Stimulated activated naive CD8-positive, alpha-beta T cell treated with anti-CD3 and anti-CD28 coated beads, Interleukin-15, amount 100 ng/mL, for 72 hours (primary cell): ENCODE results near the gene TIAM1.

ENCODE experiments used
- ATAC-seq: fragments of 150-1000 bp; cut with Tn5 transposase; 2 replicates; pipeline ENCODE4 v1.10.0; 2021; ENCODE audit warnings: mild to moderate bottlenecking, moderate library complexity
- DNase-seq, 2 donors: peaks; one replicate each; pipeline ENCODE4 v3.0.0; 2021 to 2022
- H3K27ac Mint-ChIP-seq, 2 donors: one replicate each; pipeline ENCODE4 v1.8.0; 2022; ENCODE audit warnings: mild to moderate bottlenecking in 2 of 2, mixed read lengths in 2 of 2, moderate library complexity in 2 of 2
- H3K27me3 Mint-ChIP-seq: one replicate; pipeline ENCODE4 v1.8.0; 2022; ENCODE audit warnings: mixed read lengths
- H3K4me1 Mint-ChIP-seq: one replicate; pipeline ENCODE4 v1.8.0; 2022; ENCODE audit warnings: mild to moderate bottlenecking, mixed read lengths
- H3K4me3 Mint-ChIP-seq, 2 donors: one replicate each; pipeline ENCODE4 v1.8.0; 2022; ENCODE audit warnings: mild to moderate bottlenecking in 2 of 2, mixed read lengths in 2 of 2, moderate library complexity in 1 of 2
- H3K9me3 Mint-ChIP-seq, 2 donors: one replicate each; pipeline ENCODE4 v1.8.0; 2022; ENCODE audit warnings: mixed read lengths in 2 of 2

TIAM1 gene

DNA sequence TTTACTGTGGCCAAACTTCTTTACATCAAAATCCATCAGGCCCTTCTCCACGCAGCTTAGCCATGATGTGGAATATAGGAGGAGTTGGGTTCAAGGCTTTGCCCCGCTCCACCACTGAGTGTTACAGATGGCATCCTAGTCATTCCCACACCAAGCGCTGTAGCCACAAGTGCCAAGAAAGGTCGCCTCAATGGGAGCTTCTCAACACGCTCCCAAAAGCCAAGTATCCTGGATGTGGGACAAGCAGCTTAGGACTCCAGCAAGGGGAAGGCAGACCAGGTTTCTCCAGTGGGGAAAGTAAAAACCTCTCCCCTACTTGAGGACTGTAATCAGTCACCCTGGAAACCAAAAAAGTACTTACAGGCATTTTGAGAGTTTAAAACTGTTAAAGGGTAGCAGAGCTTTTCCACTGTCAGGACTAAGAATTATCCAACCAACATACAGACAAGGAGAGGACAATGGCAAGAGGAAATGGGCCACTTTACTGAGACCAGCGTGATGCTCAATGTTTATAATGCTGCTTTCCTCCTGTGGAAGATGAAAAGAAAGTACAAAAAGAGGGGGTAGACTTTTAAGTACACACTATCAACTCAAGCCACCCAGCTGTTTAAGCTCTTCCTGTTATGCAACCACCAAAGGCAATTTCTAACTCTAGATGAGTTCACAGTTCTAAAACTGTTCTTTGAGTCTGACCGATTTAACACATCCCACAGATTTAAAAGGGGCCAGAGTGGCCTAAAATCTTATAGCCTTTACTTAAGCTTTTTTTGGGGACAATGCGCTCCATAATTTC, 185.1 kb downstream of the TIAM1 start:
- Mint-ChIP-seq H3K27me3 (no peaks in the 10 kb centered on the region), H3K9me3 (peaks cover 0 to 4% of the 10 kb centered on the region in 2 donors), H3K4me1 (peaks cover 53% of the 10 kb centered on the region), H3K27ac (peak overlapping the region; percentile 37 to 83), H3K4me3 (peak overlapping the region; percentile 27 to 70)
- DNase-seq (no peak), ATAC-seq (peak; percentile 80)

DNA sequence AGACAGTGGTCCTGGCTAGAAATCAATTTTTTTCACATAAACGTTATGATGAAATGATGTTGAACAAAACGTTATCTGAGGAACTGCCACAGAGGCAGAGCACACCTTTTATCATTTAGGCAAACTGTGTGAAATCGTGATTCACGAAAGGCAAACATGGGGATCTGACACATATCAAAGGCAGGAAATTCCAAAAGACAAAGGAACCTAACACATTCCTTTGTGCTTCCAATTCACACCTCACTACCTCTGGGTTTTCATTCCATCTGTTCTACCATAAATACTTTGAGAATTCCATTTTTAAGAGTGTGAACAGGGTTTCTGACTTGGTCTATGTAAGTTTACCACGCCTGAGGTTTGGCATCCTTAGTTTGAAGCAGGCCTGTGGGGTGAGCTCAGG, 186.3 kb downstream of the TIAM1 start:
- Mint-ChIP-seq H3K9me3 (peaks cover 0 to 4% of the 10 kb centered on the region in 2 donors), H3K27ac (no peak overlapping the region), H3K27me3 (no peaks in the 10 kb centered on the region), H3K4me3 (no peak overlapping the region), H3K4me1 (peaks cover 41% of the 10 kb centered on the region)
- DNase-seq = no peak
- no peak for ATAC-seq

GRCh38 chr21:31156662-31157061, 187.4 kb downstream of the TIAM1 start:
- no peak overlapping the region for H3K4me3 Mint-ChIP-seq
- ATAC-seq (no peak), DNase-seq (no peak)
- H3K27me3 Mint-ChIP-seq = no peaks in the 10 kb centered on the region
- H3K4me1 Mint-ChIP-seq = peaks cover 30% of the 10 kb centered on the region
- no peak overlapping the region for H3K27ac Mint-ChIP-seq
- H3K9me3 Mint-ChIP-seq = peaks cover 0 to 4% of the 10 kb centered on the region in 2 donors

DNA sequence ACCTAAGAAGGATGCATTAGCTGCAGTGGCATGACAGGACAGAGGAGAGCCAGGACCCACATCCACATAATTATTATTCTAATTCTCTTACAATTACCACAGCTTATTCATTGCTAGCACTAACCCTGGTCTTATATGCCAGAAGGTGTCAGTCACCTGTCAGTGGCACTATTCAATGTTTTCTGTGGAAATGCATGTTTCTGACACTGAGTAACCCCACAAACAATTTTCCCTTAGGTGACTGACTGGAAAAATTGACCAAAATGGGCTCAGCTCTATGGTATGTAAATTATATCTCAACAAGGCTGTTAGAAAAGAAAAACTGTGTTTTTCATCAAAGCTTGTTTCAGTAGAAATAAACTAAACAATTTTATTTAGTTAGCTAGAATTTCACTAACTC, 187.9 kb downstream of the TIAM1 start:
- H3K9me3 Mint-ChIP-seq = peaks cover 0 to 4% of the 10 kb centered on the region in 2 donors
- ATAC-seq (no peak), DNase-seq (no peak)
- no peak overlapping the region for H3K4me3 Mint-ChIP-seq
- peaks cover 25% of the 10 kb centered on the region for H3K4me1 Mint-ChIP-seq
- H3K27ac Mint-ChIP-seq = no peak overlapping the region
- H3K27me3 Mint-ChIP-seq = no peaks in the 10 kb centered on the region

GRCh38 chr21:31151156-31152045, 192.7 kb downstream of the TIAM1 start:
- no peaks in the 10 kb centered on the region for H3K27me3 Mint-ChIP-seq
- H3K4me1 Mint-ChIP-seq = peaks cover 17% of the 10 kb centered on the region
- H3K4me3 Mint-ChIP-seq = no peak overlapping the region
- DNase-seq (no peak), ATAC-seq (no peak)
- H3K27ac Mint-ChIP-seq = peak overlapping the region in 1 of 2 donors; percentile 36
- H3K9me3 Mint-ChIP-seq = peaks cover 0 to 12% of the 10 kb centered on the region in 2 donors

DNA sequence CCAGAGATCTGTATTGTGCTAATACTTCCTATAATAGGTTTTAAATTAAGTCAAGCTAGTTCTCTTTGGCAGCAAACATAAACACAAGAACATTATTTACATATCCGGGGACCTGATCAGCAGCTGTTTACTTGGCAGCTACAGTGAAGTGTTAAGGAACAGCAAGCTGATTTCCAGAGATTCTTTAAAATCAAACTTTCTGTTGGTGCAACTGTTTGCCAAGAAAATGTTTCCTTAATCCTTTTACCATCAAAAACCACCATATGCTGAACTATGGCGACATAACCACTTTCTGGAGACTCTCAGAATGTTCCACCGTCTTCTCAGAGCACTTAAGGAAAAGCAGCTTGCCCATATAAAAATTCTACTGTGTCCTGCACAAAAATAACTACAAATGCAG, 198.8 kb downstream of the TIAM1 start:
- H3K9me3 Mint-ChIP-seq = peaks cover 0 to 8% of the 10 kb centered on the region in 2 donors
- DNase-seq (no peak), ATAC-seq (no peak)
- no peaks in the 10 kb centered on the region for H3K27me3 Mint-ChIP-seq
- H3K27ac Mint-ChIP-seq = no peak overlapping the region
- H3K4me1 Mint-ChIP-seq = peaks cover 28% of the 10 kb centered on the region
- H3K4me3 Mint-ChIP-seq = no peak overlapping the region

DNA sequence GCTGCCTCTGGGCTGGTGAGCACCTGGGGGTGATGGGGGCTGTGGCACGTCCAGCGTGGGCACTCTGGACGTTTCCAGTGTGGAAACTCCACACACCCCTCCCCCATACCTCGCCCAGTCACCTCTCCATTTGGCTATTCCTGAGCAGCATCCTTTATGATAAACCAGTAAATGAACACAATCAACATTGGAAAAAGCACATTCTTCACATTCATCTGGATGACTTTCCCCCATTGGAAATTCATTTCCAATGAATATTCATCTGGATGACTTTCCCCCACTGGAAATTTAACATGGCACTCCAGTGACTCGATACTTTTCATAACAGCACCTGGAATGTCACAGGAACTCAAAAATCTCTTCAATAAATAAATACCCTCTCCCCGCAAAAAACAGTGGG, 201.0 kb downstream of the TIAM1 start:
- Mint-ChIP-seq H3K4me3 (no peak overlapping the region), H3K4me1 (peaks cover 23% of the 10 kb centered on the region), H3K27ac (no peak overlapping the region), H3K27me3 (no peaks in the 10 kb centered on the region), H3K9me3 (no peaks in the 10 kb centered on the region)
- DNase-seq = no peak
- ATAC-seq = no peak

GRCh38 chr21:31142600-31142999, 201.5 kb downstream of the TIAM1 start:
- H3K27me3 Mint-ChIP-seq = no peaks in the 10 kb centered on the region
- no peak overlapping the region for H3K4me3 Mint-ChIP-seq
- peaks cover 20% of the 10 kb centered on the region for H3K4me1 Mint-ChIP-seq
- H3K9me3 Mint-ChIP-seq = no peaks in the 10 kb centered on the region
- DNase-seq (no peak), ATAC-seq (peak; percentile 80)
- no peak overlapping the region for H3K27ac Mint-ChIP-seq

GRCh38 chr21:31141389-31142000, 202.6 kb downstream of the TIAM1 start:
- no peak overlapping the region for H3K4me3 Mint-ChIP-seq
- ATAC-seq (no peak), DNase-seq (no peak)
- H3K9me3 Mint-ChIP-seq = no peaks in the 10 kb centered on the region
- H3K27me3 Mint-ChIP-seq = no peaks in the 10 kb centered on the region
- H3K4me1 Mint-ChIP-seq = peaks cover 11% of the 10 kb centered on the region
- no peak overlapping the region for H3K27ac Mint-ChIP-seq

DNA sequence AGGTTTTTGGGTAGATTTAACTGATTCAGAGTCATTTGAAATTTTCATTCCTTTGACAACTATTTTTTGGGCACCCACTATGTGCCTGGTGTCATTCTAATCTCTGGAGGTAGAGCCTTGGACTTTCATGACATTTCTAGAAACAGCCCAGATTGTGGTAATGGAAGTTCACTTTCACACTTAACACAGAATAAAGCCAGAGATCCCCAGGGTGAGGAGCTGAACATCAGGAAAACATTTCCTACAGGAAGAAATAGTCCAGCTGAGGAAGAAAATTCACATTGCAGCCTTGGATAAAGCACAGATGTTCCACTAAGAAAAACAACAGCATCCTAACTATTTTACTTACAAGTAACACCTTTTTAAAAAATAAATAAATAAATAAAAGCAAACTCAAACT, 203.4 kb downstream of the TIAM1 start:
- no peak for ATAC-seq
- no peaks in the 10 kb centered on the region for H3K27me3 Mint-ChIP-seq
- DNase-seq = no peak
- peaks cover 15% of the 10 kb centered on the region for H3K4me1 Mint-ChIP-seq
- H3K4me3 Mint-ChIP-seq = no peak overlapping the region
- H3K27ac Mint-ChIP-seq = no peak overlapping the region
- H3K9me3 Mint-ChIP-seq = no peaks in the 10 kb centered on the region

GRCh38 chr21:31140025-31140424, 204.0 kb downstream of the TIAM1 start:
- Mint-ChIP-seq H3K9me3 (no peaks in the 10 kb centered on the region), H3K27me3 (no peaks in the 10 kb centered on the region), H3K27ac (no peak overlapping the region), H3K4me1 (peaks cover 18% of the 10 kb centered on the region), H3K4me3 (no peak overlapping the region)
- ATAC-seq = no peak
- DNase-seq = no peak

DNA sequence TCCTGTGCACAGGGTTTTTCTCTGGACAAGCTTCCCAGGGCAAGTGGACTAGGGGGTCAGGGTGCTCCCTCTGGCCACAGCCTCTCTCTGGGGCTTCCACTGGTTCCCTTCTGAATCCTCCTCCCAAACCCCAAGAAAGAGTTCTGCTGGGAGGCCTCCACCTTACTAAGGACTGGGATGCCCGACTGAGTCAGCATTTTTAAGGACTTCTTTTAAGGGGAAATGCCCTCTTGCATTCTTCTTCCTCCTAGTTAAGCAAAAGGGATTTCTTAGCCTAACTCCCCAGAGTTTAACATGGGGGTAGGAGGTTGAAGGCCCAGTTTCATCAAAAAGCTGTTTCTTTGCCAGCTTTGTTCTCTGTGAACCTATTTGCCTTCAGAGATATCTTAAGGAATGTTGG, 206.1 kb downstream of the TIAM1 start:
- no peaks in the 10 kb centered on the region for H3K27me3 Mint-ChIP-seq
- no peak overlapping the region for H3K4me3 Mint-ChIP-seq
- H3K27ac Mint-ChIP-seq = no peak overlapping the region
- DNase-seq (no peak), ATAC-seq (no peak)
- H3K9me3 Mint-ChIP-seq = no peaks in the 10 kb centered on the region
- H3K4me1 Mint-ChIP-seq = peaks cover 38% of the 10 kb centered on the region

GRCh38 chr21:31136891-31137290, 207.2 kb downstream of the TIAM1 start:
- Mint-ChIP-seq H3K4me3 (no peak overlapping the region), H3K27ac (no peak overlapping the region), H3K4me1 (peaks cover 40% of the 10 kb centered on the region), H3K9me3 (no peaks in the 10 kb centered on the region), H3K27me3 (no peaks in the 10 kb centered on the region)
- ATAC-seq (no peak), DNase-seq (no peak)

DNA sequence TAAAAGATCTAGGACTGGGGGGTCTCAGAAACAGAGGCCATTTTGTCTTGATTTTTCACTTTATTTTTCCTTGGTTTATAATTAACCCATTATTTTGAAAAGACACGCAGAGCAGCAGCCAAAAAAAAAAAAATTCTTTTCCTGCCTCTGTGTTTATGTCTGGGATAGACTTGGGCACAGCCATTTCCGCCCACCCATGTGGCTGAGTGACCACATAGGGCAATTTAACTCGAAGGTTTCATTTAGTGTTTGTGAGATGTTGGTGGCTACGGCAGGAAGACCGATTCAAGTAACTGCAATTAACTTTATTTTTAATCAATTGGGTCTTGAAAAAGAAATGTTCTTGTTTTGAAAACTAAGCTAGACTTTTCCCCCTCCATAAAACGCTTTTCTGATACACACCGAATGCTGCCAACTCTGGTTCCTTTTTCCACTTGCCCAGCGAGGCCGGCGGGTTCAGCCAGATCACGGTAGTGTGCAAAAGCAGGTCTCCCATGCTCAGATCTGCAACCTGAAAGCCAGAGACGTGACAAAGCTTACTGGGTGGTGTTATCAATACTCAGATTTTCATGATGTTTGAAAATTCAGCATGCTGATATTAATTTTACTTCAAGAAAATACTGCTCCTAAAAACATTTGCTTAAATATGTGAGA, 208.4 kb downstream of the TIAM1 start:
- Mint-ChIP-seq H3K4me3 (no peak overlapping the region), H3K27me3 (no peaks in the 10 kb centered on the region), H3K27ac (no peak overlapping the region), H3K4me1 (peaks cover 50% of the 10 kb centered on the region), H3K9me3 (no peaks in the 10 kb centered on the region)
- DNase-seq = no peak
- no peak for ATAC-seq

- DNase-seq (peak in 1 of 2 donors; percentile 38), ATAC-seq (peak; percentile 68)
- peak overlapping the region; percentile 64 to 78 for H3K4me3 Mint-ChIP-seq
- peak overlapping the region; percentile 8 to 21 for H3K27ac Mint-ChIP-seq
- no peaks in the 10 kb centered on the region for H3K27me3 Mint-ChIP-seq
- H3K9me3 Mint-ChIP-seq = no peaks in the 10 kb centered on the region
- peaks cover 62% of the 10 kb centered on the region for H3K4me1 Mint-ChIP-seq
Observed at GRCh38 chr21:31133243-31133830, 210.7 kb downstream of the TIAM1 start.
